DND-41 (cell line): Measurements from ENCODE around the gene CLSTN2.

Source experiments
- CTCF ChIP-seq: IDR thresholded peaks from 2 replicates; pipeline ENCODE4 v1.5.1; 2012; ENCODE audit warnings: borderline replicate concordance, low read length, moderate library complexity, mild to moderate bottlenecking; ENCODE audit not compliant: poor library complexity, severe bottlenecking; ENCODE audit errors: extremely low read depth
- EZH2 ChIP-seq: IDR thresholded peaks from 3 replicates; pipeline ENCODE4 v1.6.1; 2012; ENCODE audit warnings: borderline replicate concordance, low read depth, mild to moderate bottlenecking, moderate library complexity, low read length, inconsistent platforms; ENCODE audit not compliant: severe bottlenecking

GRCh38 chr3:140568842-140569520 lies 634.0 kb downstream of the CLSTN2 start:
- no peak for TF ChIP-seq CTCF
- no peak for TF ChIP-seq EZH2
